Adrenal gland (tissue), 5 donors: ENCODE measurements around the gene UGT1A10.

Experiments used
- POLR2A ChIP-seq, 2 donors: fragments of 450-650 bp; IDR thresholded peaks; one replicate each; pipeline ENCODE4 v1.6.1; 2017; ENCODE audit warnings: antibody characterized with exemption in 2 of 2, mild to moderate bottlenecking in 2 of 2, moderate library complexity in 1 of 2
- TF ChIP-seq, protein P1 (sequence below), 6 experiments: fragments of 450-650 bp in 4 of 6; fragments of 200-600 bp in 2 of 6; sonication (generic) in 1 of 6; IDR thresholded peaks; 1 replicate in 5 of 6; 2 replicates in 1 of 6; pipeline versions ENCODE4 v1.5.1 to v1.8.0; 2016 to 2021; ENCODE audit warnings: antibody characterized with exemption in 6 of 6, mild to moderate bottlenecking in 2 of 6, moderate library complexity in 1 of 6
- donor health status: DM: no; HTN: no; CAD: no.

DNA sequence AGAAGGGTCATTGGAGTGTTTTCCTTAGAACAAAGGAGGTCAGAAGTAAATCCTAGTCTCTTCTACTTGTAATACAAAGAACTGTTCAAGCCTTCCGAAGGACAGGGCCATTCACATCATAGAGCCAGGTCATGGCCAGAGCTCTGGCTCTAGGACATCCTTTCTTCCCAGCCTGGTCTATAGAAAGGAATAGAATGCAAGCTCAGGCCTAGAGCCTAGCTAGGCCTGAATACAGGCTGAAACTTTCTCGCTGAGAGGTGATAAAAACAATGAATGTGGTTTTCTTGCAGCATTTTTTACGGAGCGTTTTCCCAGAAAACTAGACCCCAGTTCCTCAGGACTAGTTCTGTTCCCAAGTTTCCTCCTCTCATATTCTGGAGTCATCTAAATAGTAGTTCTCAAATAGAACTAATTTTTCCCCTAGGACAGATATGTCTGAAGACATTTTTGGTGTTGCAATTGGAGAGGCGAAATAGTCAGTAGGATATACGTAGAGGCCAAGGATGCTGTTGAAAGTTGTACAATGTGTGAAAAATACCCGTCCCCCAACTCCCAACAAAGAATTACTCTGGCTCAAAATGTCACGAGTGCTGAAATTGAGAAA, 63.3 kb downstream of the UGT1A10 start:
- TF ChIP-seq, protein P1, sequence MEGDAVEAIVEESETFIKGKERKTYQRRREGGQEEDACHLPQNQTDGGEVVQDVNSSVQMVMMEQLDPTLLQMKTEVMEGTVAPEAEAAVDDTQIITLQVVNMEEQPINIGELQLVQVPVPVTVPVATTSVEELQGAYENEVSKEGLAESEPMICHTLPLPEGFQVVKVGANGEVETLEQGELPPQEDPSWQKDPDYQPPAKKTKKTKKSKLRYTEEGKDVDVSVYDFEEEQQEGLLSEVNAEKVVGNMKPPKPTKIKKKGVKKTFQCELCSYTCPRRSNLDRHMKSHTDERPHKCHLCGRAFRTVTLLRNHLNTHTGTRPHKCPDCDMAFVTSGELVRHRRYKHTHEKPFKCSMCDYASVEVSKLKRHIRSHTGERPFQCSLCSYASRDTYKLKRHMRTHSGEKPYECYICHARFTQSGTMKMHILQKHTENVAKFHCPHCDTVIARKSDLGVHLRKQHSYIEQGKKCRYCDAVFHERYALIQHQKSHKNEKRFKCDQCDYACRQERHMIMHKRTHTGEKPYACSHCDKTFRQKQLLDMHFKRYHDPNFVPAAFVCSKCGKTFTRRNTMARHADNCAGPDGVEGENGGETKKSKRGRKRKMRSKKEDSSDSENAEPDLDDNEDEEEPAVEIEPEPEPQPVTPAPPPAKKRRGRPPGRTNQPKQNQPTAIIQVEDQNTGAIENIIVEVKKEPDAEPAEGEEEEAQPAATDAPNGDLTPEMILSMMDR (IDR thresholded peaks at IDR 0.05) = no peak
- no peak for TF ChIP-seq POLR2A (IDR thresholded peaks at IDR 0.05)
